Peyer's patch (tissue), 4 donors: ENCODE measurements around the gene STAG1. TPM values are rescaled to one million over a fixed set of nuclear protein-coding genes. Genes with fewer than 3 reads are reported as not detected.

ENCODE experiments used
- DNase-seq, 3 donors: peaks; one replicate each; pipeline ENCODE4 v3.0.0-alpha.2; 2017 to 2019
- H3K27ac ChIP-seq, 4 donors: fragments of 200-600 bp; sonication (generic); one replicate each; pipeline ENCODE4 v1.5.1; 2016 to 2019
- H3K27me3 ChIP-seq, 2 donors: fragments of 200-600 bp; sonication (generic); one replicate each; pipeline ENCODE4 v1.5.1; 2019
- H3K36me3 ChIP-seq, 3 donors: fragments of 200-600 bp; sonication (generic); one replicate each; pipeline ENCODE4 v1.5.1; 2016 to 2019
- H3K4me1 ChIP-seq, 4 donors: fragments of 200-600 bp; sonication (generic); one replicate each; pipeline ENCODE4 v1.5.1; 2016 to 2019
- H3K4me3 ChIP-seq, 4 donors: fragments of 200-600 bp; sonication (generic); 1 replicate in 3 of 4; 2 replicates in 1 of 4; pipeline ENCODE4 v1.5.1; 2016 to 2019; ENCODE audit warnings: mild to moderate bottlenecking in 1 of 4
- H3K9me3 ChIP-seq, 4 donors: fragments of 200-600 bp; sonication (generic); one replicate each; pipeline ENCODE4 v1.5.1; 2016 to 2019; ENCODE audit warnings: mild to moderate bottlenecking in 1 of 4
- CTCF ChIP-seq, 6 experiments: fragments of 450-650 bp in 4 of 6; fragments of 200-600 bp in 2 of 6; sonication (generic) in 1 of 6; IDR thresholded peaks; one replicate each; pipeline ENCODE4 v1.5.1; 2017 to 2019; ENCODE audit warnings: antibody characterized with exemption in 6 of 6, mild to moderate bottlenecking in 3 of 6, moderate library complexity in 1 of 6
- POLR2A ChIP-seq, 2 donors: fragments of 450-650 bp; IDR thresholded peaks; one replicate each; pipeline ENCODE4 v1.5.1; 2017; ENCODE audit warnings: antibody characterized with exemption in 2 of 2, mild to moderate bottlenecking in 2 of 2, moderate library complexity in 2 of 2
- total RNA-seq, 4 donors: library from RNA; depleted of rRNA; stranded (reverse); fragments of >200 nt; gene quantifications; one replicate each; pipeline ENCODE4 v1.1.0, GENCODE V29; 2016

The STAG1 gene
- total RNA-seq, 4 donors from 2014 or later = 22.6 to 91.6 (median 35.2) TPM

GRCh38 chr3:136696797-136697196 is 55.4 kb downstream of the STAG1 start:
- no peaks in the 10 kb centered on the region for H3K27me3 ChIP-seq
- TF ChIP-seq POLR2A (IDR thresholded peaks at IDR 0.05) (no peak), CTCF (IDR thresholded peaks at IDR 0.05) (no peak)

GRCh38 chr3:136694321-136694720 is 57.9 kb downstream of the STAG1 start:
- H3K4me3 ChIP-seq = no peak overlapping the region
- no peaks in the 10 kb centered on the region for H3K4me1 ChIP-seq
- no peak overlapping the region for H3K27ac ChIP-seq
- no peak for DNase-seq
- no peaks in the 10 kb centered on the region for H3K9me3 ChIP-seq
- no peaks in the 10 kb centered on the region for H3K36me3 ChIP-seq
- H3K27me3 ChIP-seq = no peaks in the 10 kb centered on the region
- TF ChIP-seq POLR2A (IDR thresholded peaks at IDR 0.05) (no peak), CTCF (IDR thresholded peaks at IDR 0.05) (no peak)

More at GRCh38 chr3:136696797-136697196, 55.4 kb downstream of the STAG1 start:
- no peaks in the 10 kb centered on the region for H3K36me3 ChIP-seq
- H3K27ac ChIP-seq = no peak overlapping the region
- no peak for DNase-seq
- no peaks in the 10 kb centered on the region for H3K9me3 ChIP-seq
- no peaks in the 10 kb centered on the region for H3K4me1 ChIP-seq
- H3K4me3 ChIP-seq = no peak overlapping the region

- H3K4me3 ChIP-seq = no peak overlapping the region
- TF ChIP-seq CTCF (IDR thresholded peaks at IDR 0.05) (no peak), POLR2A (IDR thresholded peaks at IDR 0.05) (no peak)
- H3K27ac ChIP-seq = no peak overlapping the region
- no peak for DNase-seq
- no peaks in the 10 kb centered on the region for H3K4me1 ChIP-seq
- H3K27me3 ChIP-seq = no peaks in the 10 kb centered on the region
- no peaks in the 10 kb centered on the region for H3K9me3 ChIP-seq
- no peaks in the 10 kb centered on the region for H3K36me3 ChIP-seq
Observed at GRCh38 chr3:136690599-136690998, 61.6 kb downstream of the STAG1 start.

- Histone ChIP-seq H3K36me3 (no peaks in the 10 kb centered on the region), H3K4me1 (no peaks in the 10 kb centered on the region), H3K27ac (no peak overlapping the region), H3K4me3 (no peak overlapping the region), H3K27me3 (no peaks in the 10 kb centered on the region), H3K9me3 (no peaks in the 10 kb centered on the region)
- no peak for TF ChIP-seq CTCF (IDR thresholded peaks at IDR 0.05)
- no peak for TF ChIP-seq POLR2A (IDR thresholded peaks at IDR 0.05)
- DNase-seq = no peak
Observed at GRCh38 chr3:136685882-136686281, 66.3 kb downstream of the STAG1 start.

- Histone ChIP-seq H3K9me3 (no peaks in the 10 kb centered on the region), H3K27ac (no peak overlapping the region), H3K36me3 (no peaks in the 10 kb centered on the region), H3K27me3 (no peaks in the 10 kb centered on the region), H3K4me1 (no peaks in the 10 kb centered on the region), H3K4me3 (no peak overlapping the region)
- DNase-seq = no peak
- TF ChIP-seq POLR2A (IDR thresholded peaks at IDR 0.05) (no peak), CTCF (IDR thresholded peaks at IDR 0.05) (no peak)
Observed at GRCh38 chr3:136682740-136683312, 69.4 kb downstream of the STAG1 start.

- Histone ChIP-seq H3K27ac (no peak overlapping the region), H3K4me1 (peaks cover 0 to 6% (median 0%) of the 10 kb centered on the region in 4 donors), H3K36me3 (no peaks in the 10 kb centered on the region), H3K4me3 (no peak overlapping the region), H3K9me3 (no peaks in the 10 kb centered on the region), H3K27me3 (no peaks in the 10 kb centered on the region)
- TF ChIP-seq POLR2A (IDR thresholded peaks at IDR 0.05) (no peak), CTCF (IDR thresholded peaks at IDR 0.05) (no peak)
- no peak for DNase-seq
Observed at GRCh38 chr3:136678981-136679380, 73.2 kb downstream of the STAG1 start.
